KMS-11 (cell line): Measurements from ENCODE around the gene PAPPA.

Experiments used
- H2AFZ ChIP-seq: fragments of 200-600 bp; sonication (generic); 2 replicates; pipeline ENCODE4 v1.6.1; 2016; ENCODE audit warnings: antibody characterized with exemption, mixed run types, low read depth
- H3K27ac ChIP-seq: fragments of 200-600 bp; sonication (generic); 2 replicates; pipeline ENCODE4 v1.6.1; 2016; ENCODE audit warnings: mild to moderate bottlenecking, mixed run types
- H3K27me3 ChIP-seq: fragments of 200-600 bp; sonication (generic); 2 replicates; pipeline ENCODE4 v1.6.1; 2017; ENCODE audit warnings: mild to moderate bottlenecking, low read depth, mixed run types, moderate library complexity; ENCODE audit not compliant: insufficient read depth
- H3K36me3 ChIP-seq: fragments of 200-600 bp; sonication (generic); 2 replicates; pipeline ENCODE4 v1.6.1; 2017; ENCODE audit warnings: mild to moderate bottlenecking, mixed run types; ENCODE audit not compliant: insufficient read depth
- H3K4me1 ChIP-seq: fragments of 200-600 bp; sonication (generic); 2 replicates; pipeline ENCODE4 v1.6.1; 2016; ENCODE audit warnings: mild to moderate bottlenecking, low read depth, mixed run types; ENCODE audit not compliant: poor library complexity, severe bottlenecking
- H3K4me2 ChIP-seq: fragments of 200-600 bp; sonication (generic); 2 replicates; pipeline ENCODE4 v1.7.0; 2016; ENCODE audit warnings: mild to moderate bottlenecking, mixed run types
- H3K4me3 ChIP-seq: fragments of 200-600 bp; sonication (generic); IDR thresholded peaks from 2 replicates; pipeline ENCODE4 v1.6.1; 2017; ENCODE audit warnings: low read depth, low read length, mixed read lengths; ENCODE audit not compliant: insufficient read depth
- H3K79me2 ChIP-seq: fragments of 200-600 bp; sonication (generic); 2 replicates; pipeline ENCODE4 v1.6.1; 2016; ENCODE audit warnings: low read depth, mixed run types; ENCODE audit not compliant: insufficient read depth
- H3K9ac ChIP-seq: fragments of 200-600 bp; sonication (generic); 2 replicates; pipeline ENCODE4 v1.6.1; 2016; ENCODE audit warnings: mild to moderate bottlenecking, mixed run types
- H4K20me1 ChIP-seq: fragments of 200-600 bp; sonication (generic); 2 replicates; pipeline ENCODE4 v1.6.1; 2016; ENCODE audit warnings: mild to moderate bottlenecking, mixed run types; ENCODE audit not compliant: insufficient read depth
- CTCF ChIP-seq: fragments of 200-600 bp; sonication (generic); conservative IDR thresholded peaks from 2 replicates; pipeline ENCODE4 v1.6.1; 2017; ENCODE audit warnings: low read depth, mild to moderate bottlenecking, antibody characterized with exemption, low read length, moderate library complexity, mixed read lengths

The PAPPA gene

GRCh38 chr9:116303270-116303669, 149.7 kb downstream of the PAPPA start:
- H3K9ac ChIP-seq, result no peak overlapping the region
- no peaks in the 10 kb centered on the region for H4K20me1 ChIP-seq
- no peaks in the 10 kb centered on the region for H3K36me3 ChIP-seq
- no peaks in the 10 kb centered on the region for H3K27me3 ChIP-seq
- no peaks in the 10 kb centered on the region for H3K4me1 ChIP-seq
- no peaks in the 10 kb centered on the region for H3K79me2 ChIP-seq
- H3K4me2 ChIP-seq, result no peak overlapping the region
- TF ChIP-seq CTCF, result no peak
- H3K4me3 ChIP-seq, result no peak overlapping the region
- H2AFZ ChIP-seq, result no peak overlapping the region
- no peak overlapping the region for H3K27ac ChIP-seq

GRCh38 chr9:116303886-116304538, 150.4 kb downstream of the PAPPA start:
- Histone ChIP-seq H3K27ac (no peak overlapping the region), H3K27me3 (no peaks in the 10 kb centered on the region), H4K20me1 (no peaks in the 10 kb centered on the region), H2AFZ (no peak overlapping the region), H3K9ac (no peak overlapping the region), H3K4me3 (no peak overlapping the region), H3K36me3 (no peaks in the 10 kb centered on the region), H3K4me1 (no peaks in the 10 kb centered on the region), H3K79me2 (no peaks in the 10 kb centered on the region), H3K4me2 (no peak overlapping the region)
- TF ChIP-seq CTCF, result no peak

GRCh38 chr9:116304761-116305160, 151.2 kb downstream of the PAPPA start:
- H3K36me3 ChIP-seq, result no peaks in the 10 kb centered on the region
- TF ChIP-seq CTCF, result no peak
- H3K27ac ChIP-seq, result no peak overlapping the region
- H3K9ac ChIP-seq, result no peak overlapping the region
- no peaks in the 10 kb centered on the region for H3K79me2 ChIP-seq
- no peak overlapping the region for H3K4me2 ChIP-seq
- H3K4me3 ChIP-seq, result no peak overlapping the region
- H3K4me1 ChIP-seq, result no peaks in the 10 kb centered on the region
- no peak overlapping the region for H2AFZ ChIP-seq
- H4K20me1 ChIP-seq, result no peaks in the 10 kb centered on the region
- no peaks in the 10 kb centered on the region for H3K27me3 ChIP-seq

GRCh38 chr9:116308076-116308475, 154.5 kb downstream of the PAPPA start:
- no peak overlapping the region for H3K9ac ChIP-seq
- no peaks in the 10 kb centered on the region for H3K79me2 ChIP-seq

More at GRCh38 chr9:116308076-116308475, 154.5 kb downstream of the PAPPA start:
- Histone ChIP-seq H2AFZ (no peak overlapping the region), H3K36me3 (no peaks in the 10 kb centered on the region), H4K20me1 (no peaks in the 10 kb centered on the region), H3K4me1 (no peaks in the 10 kb centered on the region), H3K4me3 (no peak overlapping the region), H3K27me3 (no peaks in the 10 kb centered on the region), H3K4me2 (no peak overlapping the region), H3K27ac (no peak overlapping the region)
- no peak for TF ChIP-seq CTCF
